SIG-M5 treated with dmso at 0.1 percent for 504 hours (cell line): Measurements from ENCODE around the gene LYPD3.
A peak's percentile ranks its signal among the peaks of the same experiment; 100 is the strongest.

Source experiments
- DNase-seq: peaks from one replicate; lab custom pipeline; 2025; ENCODE audit not compliant: unreplicated experiment; lab: John Stamatoyannopoulos, UW

Gene LYPD3

GRCh38 chr19:43486412-43486811, 21.0 kb upstream of the LYPD3 start:
- no peak for DNase-seq

DNA sequence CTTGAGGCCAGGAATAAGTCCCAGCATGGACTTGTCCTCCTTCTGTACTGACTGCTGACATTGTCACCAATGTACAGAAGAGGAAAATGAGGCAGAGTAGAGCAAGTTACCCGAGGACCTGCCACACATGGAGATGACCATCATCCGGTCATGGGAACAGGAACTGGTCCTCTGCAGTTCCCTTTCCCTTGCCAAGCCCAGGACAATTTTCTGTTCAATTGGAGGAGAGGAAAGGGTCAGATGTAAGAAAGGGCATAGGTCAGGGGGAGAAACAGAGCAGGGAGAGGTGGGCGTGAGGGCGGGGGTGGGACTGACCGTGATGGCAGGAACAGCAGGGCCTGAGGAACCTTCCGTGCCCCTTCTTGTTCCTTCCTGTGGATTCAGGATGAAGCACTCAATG, 20.5 kb upstream of the LYPD3 start:
- DNase-seq = no peak

DNA sequence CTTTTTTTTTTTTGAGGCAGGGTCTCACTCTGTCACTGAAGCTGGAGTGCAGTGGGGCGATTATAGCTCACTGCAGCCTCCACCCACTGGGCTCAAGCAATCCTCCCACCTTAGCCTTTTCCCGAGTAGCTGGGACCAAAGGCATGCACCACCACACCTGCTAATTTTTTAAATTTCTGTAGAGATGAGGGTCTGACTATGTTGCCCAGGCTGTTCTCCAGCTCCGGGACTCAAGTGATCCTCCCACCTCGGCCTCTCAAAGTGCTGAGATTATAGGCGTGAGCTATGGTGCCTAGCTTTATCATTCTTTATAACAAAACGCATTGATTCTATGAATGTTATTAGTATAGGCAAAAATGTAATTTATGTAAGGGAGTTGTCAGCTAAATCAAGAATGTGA, 17.9 kb upstream of the LYPD3 start:
- DNase-seq = no peak

DNA sequence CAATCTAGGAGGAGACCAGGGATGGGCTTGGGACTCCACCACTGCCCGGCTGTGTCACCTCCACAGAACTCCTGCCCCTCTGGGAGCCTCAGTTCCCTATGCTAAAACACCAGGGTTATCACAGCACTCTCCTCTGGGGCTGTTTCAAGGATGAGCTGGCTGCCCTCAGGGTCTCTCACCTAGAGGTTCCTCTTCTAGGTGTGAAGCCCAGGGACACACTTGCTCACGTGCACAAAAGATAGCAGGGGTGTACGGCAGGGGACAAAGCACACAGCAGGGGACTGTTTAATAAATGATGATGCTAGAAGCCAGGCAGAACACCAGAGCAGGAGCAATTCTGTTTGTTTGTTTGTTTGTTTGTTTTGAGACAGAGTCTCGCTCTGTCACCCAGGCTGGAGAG, 16.8 kb upstream of the LYPD3 start:
- DNase-seq = no peak

DNA sequence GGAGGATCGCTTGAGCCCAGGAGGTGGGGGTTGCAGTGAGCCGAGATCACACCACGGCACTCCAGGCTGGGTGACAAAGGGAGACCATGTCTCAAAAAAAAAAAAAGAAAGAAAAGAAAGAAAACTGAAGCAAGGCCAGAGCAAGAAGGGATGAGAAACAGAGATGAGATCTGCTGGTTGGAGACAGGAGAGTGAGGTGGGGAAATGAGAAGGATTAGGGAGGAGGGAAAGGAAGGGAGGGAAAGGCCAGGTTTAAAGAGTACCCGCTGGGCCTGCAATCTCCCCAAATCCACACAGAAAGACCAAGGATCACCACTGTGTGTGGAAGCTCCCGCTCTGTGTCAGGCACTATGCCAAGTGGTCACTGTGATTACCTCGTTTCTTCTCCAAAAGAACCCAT, 16.3 kb upstream of the LYPD3 start:
- DNase-seq = no peak

DNA sequence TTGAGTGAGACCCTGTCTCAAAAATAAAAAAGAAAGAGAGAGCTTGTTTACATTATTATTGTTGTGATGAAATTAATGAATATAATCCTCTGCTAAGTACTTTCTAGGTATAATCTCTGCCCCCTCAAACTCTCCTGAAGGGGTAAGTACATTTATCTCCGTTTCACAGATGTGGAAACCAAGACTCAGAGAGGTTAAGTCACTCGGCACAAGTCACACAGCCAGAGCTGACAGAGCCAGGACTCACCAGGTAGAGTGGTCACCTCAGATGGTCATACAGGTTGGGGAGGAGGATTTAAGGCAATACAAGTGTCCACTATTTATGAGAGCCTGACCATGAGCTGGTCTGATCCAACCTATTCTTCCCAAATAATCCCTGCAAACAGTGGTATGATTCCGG, 15.2 kb upstream of the LYPD3 start:
- no peak for DNase-seq

DNA sequence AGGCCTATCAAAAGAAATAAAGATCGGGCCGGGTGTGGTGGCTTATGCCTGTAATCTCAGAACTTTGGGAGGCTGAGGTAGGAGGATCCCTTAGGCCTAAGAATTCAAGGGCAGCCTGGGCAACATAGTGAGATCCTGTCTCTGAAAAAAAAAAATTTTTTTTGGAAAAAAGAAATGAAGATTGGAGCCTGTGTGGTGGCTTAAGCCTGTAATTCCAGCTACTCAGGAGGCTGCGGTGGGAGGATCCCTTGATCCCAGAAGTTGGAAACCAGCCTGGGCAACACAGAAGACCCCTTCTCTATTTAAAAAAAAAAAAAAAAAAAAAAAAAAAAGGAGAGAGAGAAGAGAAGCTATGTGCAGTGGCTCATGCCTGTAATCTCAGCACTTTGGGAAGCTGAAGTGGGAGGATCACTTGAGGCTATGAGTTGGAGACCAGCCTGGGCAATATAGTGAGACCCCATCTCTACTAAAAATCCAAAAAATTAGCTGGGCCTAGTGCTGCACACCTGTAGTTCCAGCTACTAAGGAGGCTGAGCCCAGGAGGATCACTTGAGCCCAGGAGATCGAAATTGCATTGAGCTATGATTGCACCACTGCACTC, 14.7 kb upstream of the LYPD3 start:
- DNase-seq = no peak

GRCh38 chr19:43479226-43479625, 13.8 kb upstream of the LYPD3 start:
- no peak for DNase-seq

- no peak for DNase-seq
Observed at GRCh38 chr19:43478323-43478722, 12.9 kb upstream of the LYPD3 start.

DNA sequence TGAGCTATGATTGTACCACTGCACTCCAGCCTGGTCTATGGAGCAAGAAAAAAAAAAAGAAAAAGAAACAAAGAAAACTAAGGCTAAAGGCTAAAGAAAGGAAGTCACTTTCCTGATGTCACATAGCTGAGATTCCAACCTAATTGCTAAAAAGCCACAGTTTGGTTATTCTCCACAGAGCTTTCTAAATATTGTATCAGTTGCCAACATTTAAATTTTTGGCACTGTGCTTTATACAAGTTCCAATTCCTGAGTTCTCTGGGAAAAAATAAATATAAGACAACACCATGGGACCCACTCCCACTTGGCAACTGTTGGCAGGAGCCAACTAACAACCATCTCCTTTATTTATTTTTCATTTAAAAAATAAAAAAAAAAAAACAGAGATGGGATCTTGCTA, 11.2 kb upstream of the LYPD3 start:
- DNase-seq = no peak

- peak; percentile 18 for DNase-seq
Observed at GRCh38 chr19:43474986-43475705, 9.7 kb upstream of the LYPD3 start.

- DNase-seq = no peak
Observed at GRCh38 chr19:43474487-43474886, 9.1 kb upstream of the LYPD3 start.

- no peak for DNase-seq
Observed at GRCh38 chr19:43471091-43471490, 5.7 kb upstream of the LYPD3 start.

DNA sequence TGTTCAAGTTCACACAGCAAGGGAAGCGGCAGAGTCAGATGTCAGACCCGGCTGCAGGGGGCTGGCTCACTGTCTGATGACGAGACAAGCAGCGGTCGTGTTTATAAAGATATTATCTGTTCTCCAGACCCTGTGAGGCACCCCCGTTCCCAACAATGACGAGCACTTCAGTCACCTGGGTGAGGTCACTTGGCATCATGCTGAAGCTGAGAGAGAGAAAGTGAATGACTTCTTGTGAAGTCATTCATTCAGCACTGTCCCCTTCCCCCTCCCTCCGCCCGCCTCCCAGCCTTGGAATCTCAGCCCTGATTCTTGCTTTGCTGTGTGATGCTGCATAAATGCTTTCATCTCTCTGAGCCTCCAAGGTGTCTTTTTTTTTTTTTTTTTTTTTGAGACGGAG, 4.9 kb upstream of the LYPD3 start:
- DNase-seq = no peak

- no peak for DNase-seq
Observed at GRCh38 chr19:43469160-43469480, 3.7 kb upstream of the LYPD3 start.

DNA sequence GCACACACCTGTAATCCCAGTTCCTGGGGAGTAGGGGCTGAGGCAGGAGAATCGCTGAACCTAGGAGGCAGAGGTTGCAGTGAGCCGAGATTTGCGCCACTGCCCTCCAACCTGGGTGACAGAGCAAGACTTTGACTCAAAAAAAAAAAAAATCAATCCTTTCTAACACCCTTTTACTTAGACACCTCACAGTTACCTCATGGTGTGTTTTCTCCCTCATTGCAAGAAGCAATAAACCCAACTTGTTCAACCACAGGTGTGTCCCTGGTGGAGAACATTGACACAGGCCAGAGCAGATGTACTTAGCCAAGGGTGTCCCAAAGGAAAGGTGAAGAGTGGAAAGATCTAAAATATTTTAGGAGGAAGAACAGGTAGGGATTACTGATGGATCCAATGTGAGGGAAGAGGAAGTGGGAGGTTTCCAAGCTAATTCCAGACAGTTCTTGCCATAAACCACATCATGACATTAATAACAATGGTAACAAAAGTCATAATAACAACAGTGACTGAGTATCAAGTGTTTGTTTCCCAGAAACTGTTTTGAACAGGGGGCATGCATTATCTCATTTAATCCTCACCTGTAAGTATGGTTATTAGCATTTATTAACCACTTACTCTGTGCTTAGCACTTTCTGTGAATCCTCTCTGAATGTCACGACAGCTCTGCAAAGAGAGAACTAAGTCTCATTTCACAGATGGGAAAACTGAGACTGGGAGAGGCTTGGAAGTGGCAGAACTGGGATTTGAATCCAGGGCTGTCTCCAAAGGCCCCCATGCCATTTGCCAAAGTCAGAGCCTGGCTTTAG, 3.1 kb upstream of the LYPD3 start:
- no peak for DNase-seq

- no peak for DNase-seq
Observed at GRCh38 chr19:43467730-43468129, 2.3 kb upstream of the LYPD3 start.

DNA sequence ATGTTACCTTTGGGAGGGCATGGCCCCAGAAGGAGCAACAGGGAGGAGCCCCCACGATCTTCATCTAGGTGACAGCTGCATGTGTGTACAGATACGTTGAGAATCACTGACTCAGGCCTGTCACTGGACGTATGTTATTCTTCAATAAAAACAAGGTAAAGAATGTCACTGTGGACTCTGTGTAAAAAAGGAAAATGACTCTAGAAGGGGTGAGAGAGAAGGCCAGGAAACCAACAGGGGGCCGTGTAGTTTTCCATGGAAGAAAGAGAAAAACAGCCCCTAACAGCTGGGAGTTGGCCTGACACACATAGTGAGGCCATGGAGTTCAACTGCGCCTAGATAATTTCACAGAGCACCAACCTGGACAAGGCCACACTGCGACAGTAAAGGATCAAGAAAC, 1.9 kb upstream of the LYPD3 start:
- no peak for DNase-seq

DNA sequence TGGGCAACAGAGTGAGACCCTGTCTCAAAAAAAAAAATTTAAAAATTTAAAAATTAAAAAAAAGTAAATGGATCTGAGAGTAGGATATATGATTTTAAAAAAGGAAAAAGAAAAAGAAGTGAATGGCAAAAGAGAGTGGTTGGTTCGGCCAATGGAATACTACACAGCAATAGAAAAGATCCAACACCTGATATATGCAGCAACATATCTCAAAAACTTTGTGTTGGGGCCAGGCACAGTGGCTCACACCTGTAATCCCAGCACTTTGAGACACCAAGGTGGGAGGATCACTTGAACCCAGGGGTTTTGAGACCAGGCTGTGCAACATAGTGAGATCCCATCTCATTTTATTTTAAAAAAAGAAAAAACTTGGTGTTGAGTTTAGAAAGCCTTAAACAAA, 1.4 kb upstream of the LYPD3 start:
- no peak for DNase-seq

DNA sequence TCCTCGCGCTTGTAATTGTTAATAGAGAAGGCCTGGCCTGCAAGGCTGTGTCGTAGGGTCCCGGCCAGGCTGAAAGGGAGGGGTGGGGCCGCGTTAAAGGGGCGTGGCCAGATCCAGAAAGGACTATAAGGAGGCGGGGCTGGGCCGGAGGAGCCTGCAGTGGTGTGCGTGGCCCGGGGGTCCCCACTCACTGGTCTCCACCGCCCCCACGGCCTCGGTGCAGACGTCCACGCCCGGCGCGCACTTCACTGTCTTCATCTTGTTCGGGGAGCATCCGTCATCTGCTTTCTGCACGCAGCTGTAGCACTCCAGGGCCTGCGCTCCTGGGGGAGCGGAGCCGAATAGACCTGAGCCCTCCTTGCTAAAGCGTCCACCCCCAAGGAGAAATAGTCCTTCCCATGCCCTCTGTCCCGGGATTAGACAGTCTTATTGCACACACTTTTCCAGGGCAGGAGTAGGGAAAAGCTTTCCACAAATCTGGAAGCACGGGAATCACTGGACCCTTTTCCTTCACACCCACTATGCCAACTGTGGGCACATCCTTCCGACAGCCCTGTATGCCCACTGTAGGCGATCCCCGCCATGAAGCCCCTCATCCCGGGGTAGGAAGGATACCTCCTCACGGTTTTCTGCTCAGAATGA, 1.2 kb downstream of the LYPD3 start:
- DNase-seq = no peak

GRCh38 chr19:43463381-43464133, 1.9 kb downstream of the LYPD3 start:
- DNase-seq = peak; percentile 94
